ENCODE measurements around the gene NRXN2. TPM values are rescaled to one million over a fixed set of nuclear protein-coding genes. Genes with fewer than 3 reads are reported as not detected.

NRXN2 gene
- polyA plus RNA-seq, 12 donors = 14.4 to 40.7 (median 22.2) TPM; not detected in 1

- peak; percentile 66 for DNase-seq
Observed at GRCh38 chr11:64745521-64746328, 22.7 kb upstream of the NRXN2 start.

DNA sequence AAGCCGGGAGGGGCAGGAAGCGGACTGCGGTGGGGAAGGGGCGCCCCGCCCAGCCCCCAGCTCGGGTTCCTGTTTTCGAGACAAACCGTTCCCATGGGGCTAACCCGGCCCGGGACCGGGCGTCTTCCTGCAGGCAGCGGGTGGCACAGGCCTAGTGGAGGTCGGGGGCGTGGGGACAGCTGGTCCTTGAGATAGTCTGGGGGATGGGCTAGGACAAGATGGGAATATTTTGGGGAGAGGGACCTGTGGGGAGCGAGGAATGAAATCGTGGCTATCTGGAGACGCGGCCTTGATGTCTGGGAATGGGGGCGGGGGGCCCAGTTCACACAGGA lies 22.2 kb upstream of the NRXN2 start:
- DNase-seq = no peak

- DNase-seq = no peak
Observed at GRCh38 chr11:64744544-64745188, 21.7 kb upstream of the NRXN2 start.

DNA sequence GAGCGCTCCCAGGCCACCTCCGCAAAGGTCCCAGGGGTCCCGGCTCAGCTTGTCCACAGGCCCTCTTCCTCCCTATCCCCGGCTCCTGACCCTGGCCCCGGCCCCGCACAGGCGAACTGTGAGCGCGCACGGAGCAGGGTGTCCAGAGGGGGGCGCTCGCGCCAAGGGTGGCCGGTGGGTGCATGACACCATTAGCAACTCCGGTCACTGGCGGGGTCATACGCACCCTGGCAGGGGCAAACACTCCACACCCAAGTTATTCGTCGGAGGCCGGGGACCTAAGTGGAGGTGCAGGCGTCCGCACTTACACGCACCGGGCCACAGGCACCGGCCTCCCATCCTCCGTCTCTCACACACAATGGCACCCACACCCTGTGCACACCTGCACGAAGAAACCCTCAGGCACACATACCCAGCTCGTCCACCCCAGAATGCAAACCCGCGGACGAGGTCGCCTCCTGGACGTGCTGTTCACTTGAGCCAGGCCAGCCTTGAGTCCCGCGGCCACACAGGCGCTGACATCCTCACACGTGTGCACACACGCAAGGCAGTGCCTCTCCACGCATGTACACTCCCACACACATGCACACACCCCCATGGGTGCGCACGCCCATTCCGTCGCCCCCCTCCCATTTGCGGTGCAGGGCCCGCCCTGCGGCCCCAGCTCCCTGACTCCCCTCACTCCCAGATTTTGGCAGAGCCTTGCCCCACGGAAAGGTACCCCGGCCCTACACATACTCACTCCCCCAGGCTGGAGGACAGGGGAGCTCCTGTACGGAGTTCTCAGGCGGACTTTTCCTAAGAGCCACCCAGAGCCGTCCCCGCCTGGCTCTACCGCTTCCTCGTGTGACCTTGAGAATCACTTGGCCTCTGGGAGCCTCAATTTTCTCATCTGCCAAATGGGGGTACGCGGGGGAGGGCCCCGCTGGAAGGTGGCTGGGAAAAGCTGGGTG lies 20.9 kb upstream of the NRXN2 start, which contains the start of gene RASGRP2:
TSS of gene RASGRP2 (minus strand) at position 552 of the 953 bp plus-strand sequence. CDS start 1,276 bp downstream, outside the sequence.
- DNase-seq = no peak

DNA sequence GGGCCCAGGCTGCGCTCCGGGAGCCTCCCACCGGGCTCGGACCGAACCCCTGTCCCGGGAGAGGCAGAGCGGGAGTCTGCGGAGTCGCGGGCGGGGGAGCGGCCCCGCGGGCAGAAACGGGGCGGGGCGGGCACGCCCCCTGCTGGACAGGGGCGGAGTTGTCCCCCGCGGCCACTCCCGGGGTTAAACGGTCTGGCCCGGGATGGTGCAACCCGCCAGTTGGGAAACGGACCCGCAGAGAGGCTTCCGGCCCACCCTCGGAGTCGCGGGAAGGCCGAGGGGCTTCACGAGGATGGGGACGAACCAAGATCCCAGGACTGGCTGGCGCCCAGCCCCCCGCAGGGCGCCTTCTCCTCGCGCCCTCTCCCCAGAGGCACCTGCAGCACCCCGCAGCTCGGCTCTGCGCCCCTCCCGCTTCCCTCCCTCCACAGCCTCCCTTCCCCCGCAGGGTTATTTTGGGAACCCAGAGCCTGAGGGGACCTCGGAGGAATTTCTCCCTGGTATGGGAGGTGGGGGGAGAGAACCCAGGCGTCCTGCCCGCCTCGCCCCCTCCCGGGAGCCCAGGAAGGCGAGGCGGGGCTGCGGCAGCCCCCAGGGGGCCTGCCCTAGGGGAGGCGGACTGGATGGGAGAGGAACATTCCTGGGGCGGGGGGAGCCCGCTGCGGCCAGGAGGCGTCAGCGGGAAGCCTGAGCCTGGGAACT lies 20.0 kb upstream of the NRXN2 start:
- DNase-seq = no peak

DNA sequence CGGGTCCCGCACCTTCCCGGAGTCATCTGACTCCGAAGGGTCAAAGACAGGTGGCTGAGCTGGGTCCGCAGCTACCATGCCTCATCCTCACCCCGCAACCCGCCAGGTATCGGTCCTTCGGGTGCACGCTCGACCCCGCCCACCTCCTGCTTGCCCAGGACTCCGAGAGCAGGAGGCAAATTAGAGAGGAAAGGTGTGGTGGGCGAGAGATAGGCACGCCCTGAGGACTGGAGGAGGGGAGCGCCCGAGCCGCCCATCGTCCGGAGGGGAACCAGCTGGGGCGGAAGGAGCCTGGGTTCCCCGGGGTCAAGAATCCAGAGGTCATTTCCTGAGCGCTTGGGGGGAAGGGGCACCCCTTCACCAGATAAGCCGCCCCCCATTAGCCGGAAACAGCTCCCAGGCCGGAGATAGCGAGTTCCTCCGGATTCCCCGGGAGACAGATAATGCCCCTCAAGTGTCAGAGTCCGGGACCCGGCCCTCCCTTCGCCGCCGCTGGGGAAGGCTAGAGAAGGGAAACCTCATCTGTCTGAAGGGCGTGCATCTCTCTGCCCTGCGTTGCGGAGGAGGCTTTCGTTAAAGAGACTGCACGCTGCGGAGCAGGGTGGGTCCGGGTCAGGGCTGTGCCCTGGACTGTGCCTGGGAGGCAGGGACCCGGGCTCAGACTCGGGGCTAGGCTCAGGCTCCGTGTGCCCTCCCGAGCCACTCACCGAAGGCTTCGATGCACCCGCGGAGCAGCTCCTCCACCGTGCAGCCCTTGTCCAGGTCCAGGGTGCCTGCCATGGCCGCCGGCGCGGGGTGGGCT lies 19.3 kb upstream of the NRXN2 start:
- DNase-seq = no peak

GRCh38 chr11:64741375-64742086 lies 18.5 kb upstream of the NRXN2 start:
- DNase-seq = no peak

GRCh38 chr11:64739871-64740270 lies 16.9 kb upstream of the NRXN2 start:
- DNase-seq = no peak

DNA sequence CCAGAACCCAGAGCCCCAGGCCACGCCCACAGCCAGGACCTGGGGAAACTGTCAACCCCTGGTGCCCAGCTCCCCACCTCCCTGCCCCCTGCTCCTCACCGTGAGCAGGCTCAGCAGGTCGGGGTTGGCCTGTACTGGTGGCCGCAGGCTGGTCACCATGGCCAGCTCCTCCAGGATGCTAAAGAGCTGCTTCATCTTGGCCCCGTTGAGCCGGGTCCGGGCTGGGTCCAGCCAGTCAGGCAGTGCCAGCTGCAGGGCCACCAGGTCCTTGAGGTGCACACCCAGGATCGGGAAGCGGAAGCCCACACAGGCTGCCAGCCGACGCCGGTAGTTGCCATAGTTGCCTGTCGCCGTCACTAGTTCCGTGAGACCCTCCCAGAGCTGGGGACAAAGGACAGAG lies 13.7 kb upstream of the NRXN2 start:
- DNase-seq = no peak

DNA sequence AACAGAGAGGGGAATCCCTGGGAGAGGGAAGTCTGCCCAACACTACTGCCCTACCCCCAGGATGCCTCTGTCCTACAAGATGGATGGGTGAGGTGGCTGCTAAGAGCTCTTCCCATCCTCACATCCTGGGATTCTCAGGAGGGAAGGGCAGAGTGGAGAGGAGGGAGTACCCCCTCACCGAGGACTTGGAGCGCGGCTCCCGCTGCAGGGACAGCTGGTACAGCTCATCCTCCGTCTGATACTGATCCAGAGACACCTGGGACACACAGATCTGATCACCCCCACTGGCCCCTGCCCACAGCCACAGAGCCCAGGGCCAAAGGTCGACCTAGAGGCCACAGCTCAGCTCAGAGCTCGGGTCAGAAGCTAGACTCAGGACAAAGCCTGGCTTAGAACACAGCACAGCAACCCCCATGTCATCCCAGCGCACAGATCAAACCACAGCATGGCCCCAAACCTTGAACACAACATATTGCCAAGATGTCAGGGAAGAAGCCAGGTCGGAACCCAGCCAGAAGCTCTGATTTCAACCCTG lies 12.8 kb upstream of the NRXN2 start:
- DNase-seq = no peak

DNA sequence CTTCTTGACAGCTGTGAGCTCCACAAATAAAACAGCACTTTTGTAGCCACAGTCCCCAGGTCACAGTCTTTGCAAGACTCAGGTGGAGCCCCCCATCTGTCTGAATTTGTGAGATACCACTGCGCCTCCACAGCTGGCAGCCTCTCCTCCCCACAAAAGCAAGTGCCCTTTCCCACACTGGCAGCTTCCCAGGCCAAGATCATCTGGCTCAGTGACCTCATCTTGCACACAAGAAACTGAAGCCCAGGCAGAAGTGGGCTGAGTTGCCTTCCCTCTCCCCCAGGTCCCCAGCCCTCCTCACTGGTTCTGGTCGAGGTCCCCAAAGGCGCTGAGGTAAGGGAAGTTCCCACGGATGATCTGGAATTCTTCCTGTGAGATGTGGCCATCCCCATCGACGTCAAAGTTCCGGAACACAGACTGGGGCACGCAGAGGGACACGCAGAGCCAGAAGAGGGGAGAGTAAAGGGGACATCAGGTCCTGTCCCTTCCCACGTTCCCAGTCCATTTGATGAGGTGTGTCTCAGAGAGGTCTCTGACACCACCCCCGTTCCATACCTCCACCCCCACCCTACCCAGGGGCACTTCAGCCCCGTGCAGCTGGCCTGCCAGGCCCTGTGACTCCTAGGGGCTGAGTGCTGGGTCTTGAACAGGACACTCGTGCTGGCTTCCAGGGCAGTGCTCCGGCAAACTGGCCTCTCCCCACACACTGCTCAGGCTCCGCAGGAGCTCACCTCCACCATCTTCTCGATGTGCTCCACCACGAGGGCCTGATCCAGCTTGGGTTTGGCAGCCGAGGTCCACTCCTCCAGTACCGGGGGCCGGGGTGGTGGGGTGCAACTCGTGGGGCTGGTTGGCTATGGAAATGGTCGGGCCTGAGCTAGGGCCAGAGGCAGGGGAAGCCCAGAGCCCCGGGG lies 12.1 kb upstream of the NRXN2 start:
- no peak for DNase-seq

GRCh38 chr11:64731601-64732000 lies 8.6 kb upstream of the NRXN2 start:
- no peak for DNase-seq

DNA sequence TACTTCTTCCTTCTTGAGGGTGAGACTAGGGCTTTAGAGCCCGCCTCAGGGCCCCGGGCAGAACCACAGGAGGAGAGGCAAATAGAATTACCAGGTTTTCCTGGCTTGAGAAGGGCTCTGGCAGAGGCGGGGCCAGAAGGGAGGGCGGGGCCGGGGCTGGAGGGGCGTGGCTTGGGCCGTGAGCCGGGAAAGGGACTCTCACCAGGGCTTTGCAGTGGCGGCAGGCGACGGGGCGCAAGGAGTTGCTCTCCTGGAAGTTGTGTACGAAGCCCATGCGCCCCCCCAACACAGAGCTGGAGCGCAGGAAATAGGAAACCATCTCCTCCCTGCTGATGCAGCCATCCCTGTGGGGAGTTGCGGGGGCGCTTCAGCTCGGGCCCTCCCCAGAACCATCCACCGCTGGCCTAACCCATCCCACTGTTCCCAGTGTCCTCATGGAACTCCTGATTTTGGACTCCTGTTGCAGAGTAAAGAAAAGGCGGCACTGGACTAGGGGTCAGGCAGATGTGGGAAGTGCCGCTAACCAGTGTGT lies 6.9 kb upstream of the NRXN2 start:
- DNase-seq = no peak

GRCh38 chr11:64728757-64729365 lies 5.9 kb upstream of the NRXN2 start:
- no peak for DNase-seq

DNA sequence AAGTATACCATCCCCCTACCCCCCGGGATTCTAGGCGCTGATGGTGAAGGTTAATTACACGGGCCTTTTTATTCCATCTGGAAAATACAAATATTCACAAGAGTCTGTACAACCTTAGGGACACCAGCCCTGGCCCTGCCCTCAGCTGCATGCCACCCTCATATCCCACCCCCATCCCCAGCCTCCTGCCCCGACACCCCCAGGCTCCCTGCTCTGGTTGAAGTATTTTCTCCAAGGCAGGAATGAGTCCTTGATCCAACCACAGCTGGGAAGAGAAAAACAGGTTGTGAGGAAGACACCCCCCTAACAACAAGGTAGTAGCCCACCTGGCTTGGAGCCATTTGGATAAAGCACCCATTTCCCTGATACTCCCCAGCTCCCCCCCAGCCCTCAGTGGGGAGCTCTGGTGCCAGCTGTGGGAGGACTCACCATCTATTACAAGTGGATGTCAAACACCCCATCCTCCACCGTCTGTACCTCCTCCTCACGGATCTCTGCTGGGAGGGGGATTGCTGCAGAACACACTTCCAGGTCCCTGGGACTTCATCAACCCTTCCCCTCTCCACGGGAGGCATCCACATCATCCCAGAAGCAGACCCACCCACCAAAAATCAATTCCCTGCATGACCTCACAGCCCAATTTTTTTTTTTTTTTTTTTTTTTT lies 4.0 kb upstream of the NRXN2 start:
- DNase-seq = no peak

GRCh38 chr11:64726211-64726641 lies 3.2 kb upstream of the NRXN2 start:
- no peak for DNase-seq

DNA sequence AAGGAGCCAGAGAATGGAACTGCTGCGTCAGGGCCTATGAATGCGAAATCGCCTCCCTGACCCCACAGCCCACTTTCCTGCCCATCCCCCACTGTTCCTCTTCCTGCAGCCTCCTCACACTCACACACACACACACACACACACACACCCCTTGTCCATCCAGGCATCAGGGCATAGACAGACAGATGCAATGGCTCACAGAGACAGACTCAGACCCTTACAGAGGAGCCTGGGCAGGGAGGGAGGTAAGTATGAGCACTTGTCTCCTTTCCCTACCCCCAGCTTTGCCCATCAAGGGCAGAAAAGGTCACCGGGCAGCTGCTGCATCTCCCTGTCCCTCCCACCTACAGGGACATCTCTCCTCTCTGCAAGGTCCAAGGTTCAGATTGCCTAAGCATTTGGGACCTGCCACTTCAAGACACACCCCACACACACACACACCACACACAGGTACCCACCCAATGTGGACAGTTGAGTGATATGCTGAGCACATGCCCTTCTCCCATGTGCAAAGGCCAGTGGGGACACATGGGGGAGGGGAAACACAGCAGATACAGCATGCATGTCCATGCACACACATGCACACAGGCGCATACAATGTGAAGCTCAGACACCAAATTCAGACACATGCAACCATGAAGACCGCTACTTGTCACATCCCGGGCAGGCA lies 2.0 kb upstream of the NRXN2 start:
- no peak for DNase-seq

Data from muscle of arm (tissue), 12 donors.